IMR-90 (cell line): Measurements from ENCODE around the gene ARHGAP10. TPM values are rescaled to one million over a fixed set of nuclear protein-coding genes. Genes with fewer than 3 reads are reported as not detected.

Experiments
- ATAC-seq: fragments of 200-7000 bp; cut with Tn5 transposase; 2 replicates; pipeline ENCODE4 v1.9.1; 2020; ENCODE audit warnings: low read depth, mild to moderate bottlenecking, moderate library complexity
- BruUV-seq: library from RNA; stranded (reverse); fragments of 400-500 nt; replicated peaks from 2 replicates; lab custom pipeline; 2021; lab: Mats Ljungman, UMichigan
- CTCF ChIA-PET: fragments of 300-600 bp; formaldehyde crosslinking; extraction: SDS; loops from one replicate; lab custom pipeline; 2021; ENCODE audit warnings: antibody characterized with exemption; lab: Yijun Ruan, JAX
- POLR2A ChIA-PET: fragments of 300-600 bp; sonication (Branson Sonifier 250); formaldehyde crosslinking; loops from one replicate; lab custom pipeline; 2022; ENCODE audit warnings: antibody characterized with exemption; ENCODE audit not compliant: unreplicated experiment; lab: Charles Lee
- DNase-seq: peaks from one replicate; pipeline ENCODE4 v3.0.0; 2013
- H2AFZ ChIP-seq: replicated peaks from 2 replicates; pipeline ENCODE3; 2013; ENCODE audit warnings: low read length, mild to moderate bottlenecking; ENCODE audit not compliant: poor library complexity
- H2AK5ac ChIP-seq: 2 replicates; pipeline ENCODE4 v1.6.1; 2013; ENCODE audit warnings: low read depth, low read length, inconsistent platforms
- H2AK9ac ChIP-seq: replicated peaks from 2 replicates; pipeline ENCODE3; 2013; ENCODE audit warnings: mild to moderate bottlenecking, low read depth, low read length, moderate library complexity; ENCODE audit not compliant: poor library complexity
- H2BK120ac ChIP-seq: 2 replicates; pipeline ENCODE4 v1.6.1; 2013; ENCODE audit warnings: low read depth, low read length, inconsistent platforms
- H2BK15ac ChIP-seq: 3 replicates; pipeline ENCODE4 v1.6.1; 2013; ENCODE audit warnings: low read depth, low read length, inconsistent platforms
- H2BK20ac ChIP-seq: 2 replicates; pipeline ENCODE4 v1.6.1; 2013; ENCODE audit warnings: low read depth, mild to moderate bottlenecking, inconsistent platforms, low read length, moderate library complexity
- H2BK5ac ChIP-seq: 2 replicates; pipeline ENCODE4 v1.6.1; 2013; ENCODE audit warnings: mild to moderate bottlenecking, low read depth, low read length, inconsistent platforms; ENCODE audit not compliant: poor library complexity, severe bottlenecking
- H3K14ac ChIP-seq: replicated peaks from 2 replicates; pipeline ENCODE4 v1.6.1; 2013; ENCODE audit warnings: low read depth, low read length, inconsistent platforms
- H3K18ac ChIP-seq: 2 replicates; pipeline ENCODE4 v1.6.1; 2013; ENCODE audit warnings: low read depth, low read length, control low read depth
- H3K23ac ChIP-seq: 2 replicates; pipeline ENCODE4 v1.6.1; 2013; ENCODE audit warnings: low read depth, low read length, inconsistent platforms
- H3K27ac ChIP-seq: 2 replicates; pipeline ENCODE4 v1.5.1; 2013; ENCODE audit warnings: mild to moderate bottlenecking, control low read depth, low read length; ENCODE audit not compliant: insufficient read depth
- H3K27me3 ChIP-seq: 2 replicates; pipeline ENCODE4 v1.6.1; 2013; ENCODE audit warnings: low read length; ENCODE audit not compliant: control insufficient read depth, insufficient read depth
- H3K36me3 ChIP-seq: 2 replicates; pipeline ENCODE4 v1.6.1; 2013; ENCODE audit warnings: low read length, mixed read lengths; ENCODE audit not compliant: control insufficient read depth, insufficient read depth
- H3K4ac ChIP-seq: 2 replicates; pipeline ENCODE4 v1.6.1; 2013; ENCODE audit warnings: low read depth, low read length, inconsistent platforms
- H3K4me1 ChIP-seq: 2 replicates; pipeline ENCODE4 v1.6.1; 2013; ENCODE audit warnings: low read length, mixed read lengths; ENCODE audit not compliant: control insufficient read depth, insufficient read depth
- H3K4me2 ChIP-seq: 2 replicates; pipeline ENCODE4 v1.6.1; 2013; ENCODE audit warnings: low read depth, mild to moderate bottlenecking, control low read depth, low read length, moderate library complexity
- H3K4me3 ChIP-seq: 2 replicates; pipeline ENCODE4 v1.5.1; 2013; ENCODE audit warnings: low read depth, mild to moderate bottlenecking, control low read depth, low read length, moderate library complexity; ENCODE audit not compliant: insufficient read depth
- H3K56ac ChIP-seq: 2 replicates; pipeline ENCODE4 v1.6.1; 2013; ENCODE audit warnings: low read length, inconsistent platforms; ENCODE audit not compliant: insufficient read depth; ENCODE audit errors: extremely low read depth
- H3K79me1 ChIP-seq, 2 experiments: 2 replicates each; pipeline ENCODE4 v1.6.1; 2013; ENCODE audit warnings: low read length in 2 of 2, inconsistent platforms in 1 of 2, low read depth in 1 of 2
- H3K9ac ChIP-seq: 2 replicates; pipeline ENCODE4 v1.6.1; 2013; ENCODE audit warnings: low read depth, low read length, control low read depth
- H3K9me1 ChIP-seq: 2 replicates; pipeline ENCODE4 v1.6.1; 2013; ENCODE audit warnings: low read length, inconsistent platforms; ENCODE audit not compliant: insufficient read depth
- H3K9me3 ChIP-seq: 2 replicates; pipeline ENCODE4 v1.6.1; 2013; ENCODE audit warnings: low read length; ENCODE audit not compliant: control insufficient read depth, insufficient read depth
- H4K20me1 ChIP-seq: 2 replicates; pipeline ENCODE4 v1.6.1; 2013; ENCODE audit warnings: low read length, inconsistent platforms; ENCODE audit not compliant: insufficient read depth
- H4K5ac ChIP-seq: 2 replicates; pipeline ENCODE4 v1.6.1; 2013; ENCODE audit warnings: mild to moderate bottlenecking, low read depth, low read length, control low read depth
- H4K8ac ChIP-seq, 2 experiments: 2 replicates each; pipeline ENCODE4 v1.6.1; 2013; ENCODE audit warnings: low read depth in 2 of 2, low read length in 2 of 2, control low read depth in 1 of 2, inconsistent platforms in 1 of 2
- H4K91ac ChIP-seq: 2 replicates; pipeline ENCODE4 v1.6.1; 2013; ENCODE audit warnings: low read depth, low read length, inconsistent platforms; ENCODE audit not compliant: insufficient read depth
- BHLHE40 ChIP-seq: fragments of 150-350 bp; IDR thresholded peaks from 2 replicates; pipeline ENCODE4 v1.6.1; 2016; ENCODE audit warnings: mild to moderate bottlenecking, low read depth, low read length
- CEBPB ChIP-seq: IDR thresholded peaks from 2 replicates; pipeline ENCODE4 v1.6.1; 2012; ENCODE audit warnings: low read depth, low read length, improper control_type of control experiment
- CHD1 ChIP-seq: IDR thresholded peaks from 2 replicates; pipeline ENCODE4 v1.6.1; 2012; ENCODE audit warnings: low read depth, low read length, improper control_type of control experiment
- FOS ChIP-seq: fragments of 150-350 bp; IDR thresholded peaks from 2 replicates; pipeline ENCODE4 v1.6.1; 2016; ENCODE audit warnings: low read depth, low read length
- MAFK ChIP-seq: IDR thresholded peaks from 2 replicates; pipeline ENCODE4 v1.6.1; 2012; ENCODE audit warnings: low read depth, low read length, improper control_type of control experiment
- MXI1 ChIP-seq: IDR thresholded peaks from 2 replicates; pipeline ENCODE4 v1.6.1; 2012; ENCODE audit warnings: low read depth, mild to moderate bottlenecking, low read length, moderate library complexity, borderline replicate concordance
- RAD21 ChIP-seq: IDR thresholded peaks from 2 replicates; pipeline ENCODE4 v1.6.1; 2012; ENCODE audit warnings: low read length, improper control_type of control experiment
- WGBS, 2 experiments: methylation state at CpG; one replicate each; pipeline versions ENCODE4 v1.1.5 to v1.1.7; 2013; ENCODE audit warnings: missing lambda C conversion rate in 2 of 2; ENCODE audit not compliant: insufficient read length in 1 of 2; ENCODE audit errors: extremely low coverage in 2 of 2; 5-methylcytosine and 5-hydroxymethylcytosine counted together
- dilution Hi-C: fragments of 300-500 bp; cut with HindIII; formaldehyde crosslinking; loops from one replicate; pipeline ENCODE4 v1.14.3; 2018; ENCODE audit warnings: low sequenced_read_pairs; ENCODE audit not compliant: unreplicated experiment
- in situ Hi-C: fragments of 300-500 bp; cut with MboI; formaldehyde crosslinking; loops from 3 replicates; pipeline ENCODE4 v1.14.3; 2019; ENCODE audit warnings: low sequenced_read_pairs, inconsistent platforms, mixed read lengths
- intact Hi-C: fragments of 100-400 bp; cut with micrococcal nuclease; formaldehyde crosslinking; loops from 2 replicates; pipeline ENCODE4 v1.10.0; 2022
- polyA plus RNA-seq, 3 experiments: library from polyadenylated mRNA; depleted of rRNA; stranded (reverse); fragments of >200 nt; gene quantifications; 2 replicates each; pipeline ENCODE4 v1.2.3, GENCODE V29; 2012; ENCODE audit warnings: low replicate concordance in 1 of 3
- total RNA-seq: library from RNA; depleted of rRNA; stranded (reverse); fragments of >200 nt; gene quantifications from 2 replicates; pipeline ENCODE4 v1.2.3, GENCODE V29; 2012
- TF ChIP-seq, protein P1 (sequence below): fragments of 150-350 bp; IDR thresholded peaks from 2 replicates; pipeline ENCODE4 v1.6.1; 2017; ENCODE audit warnings: mild to moderate bottlenecking, antibody characterized with exemption, low read length, low read depth
- TF ChIP-seq, protein P2 (sequence below): conservative IDR thresholded peaks from 2 replicates; pipeline ENCODE4 v1.5.1; 2012; ENCODE audit warnings: mild to moderate bottlenecking, low read depth, low read length, improper control_type of control experiment

Gene ARHGAP10
- total and polyA plus RNA-seq, 2 of the 4 experiments (the other 2 are of a cell fraction) = 27.1 to 29.4 TPM

DNA sequence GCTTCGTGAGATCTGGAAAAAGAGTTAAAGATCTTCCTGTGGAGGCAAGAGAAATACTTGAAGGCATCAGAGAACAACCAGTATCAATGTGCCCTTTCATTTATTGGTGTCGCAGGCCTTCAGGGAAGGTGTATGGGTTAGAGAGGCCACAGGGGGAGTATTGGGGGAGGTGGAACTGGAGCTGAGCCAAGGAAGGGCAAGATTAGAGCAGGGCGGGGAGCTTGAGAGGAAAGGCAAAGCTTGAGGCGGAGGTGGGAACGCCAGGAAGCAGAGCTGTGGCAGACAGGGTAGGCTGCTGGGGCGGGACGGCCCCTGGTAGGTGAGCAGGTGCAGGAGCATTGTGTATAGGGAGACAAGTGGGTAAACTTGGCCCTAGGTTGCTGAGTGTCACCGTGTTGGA lies 329.9 kb downstream of the ARHGAP10 start (continued):
- TF ChIP-seq FOS (no peak), RAD21 (no peak), MAFK (no peak)

DNA sequence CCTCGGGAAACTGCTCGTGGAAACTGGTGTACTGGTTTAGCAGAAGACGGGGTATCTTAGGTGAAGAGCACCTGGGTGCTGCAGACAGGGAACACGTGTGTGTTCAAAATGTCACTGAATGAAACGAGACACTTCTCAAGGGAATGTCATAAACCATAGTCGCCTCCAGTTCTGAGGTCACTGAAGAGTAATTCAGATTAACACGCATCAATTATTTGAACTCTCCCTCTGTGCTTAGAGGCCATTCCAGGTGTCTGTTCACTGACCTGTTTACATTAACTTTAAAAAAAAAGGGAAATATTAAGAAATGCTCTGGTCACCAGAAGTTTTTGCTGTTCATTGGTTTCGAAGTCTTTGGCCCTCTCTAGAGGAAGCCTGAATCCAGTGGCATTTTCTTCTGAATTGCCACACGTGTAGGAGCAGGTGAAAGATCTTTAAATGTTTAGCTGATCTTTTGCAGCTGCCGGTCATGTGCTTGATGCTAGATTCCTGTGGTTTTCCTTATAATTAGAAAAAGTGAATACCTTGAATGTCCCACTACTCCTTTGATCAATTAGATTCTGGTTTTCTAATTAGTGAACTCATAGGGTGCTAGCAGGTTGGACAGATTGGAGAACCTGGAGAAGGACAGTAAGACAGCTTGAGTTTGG lies 330.5 kb downstream of the ARHGAP10 start:
- H3K36me3 ChIP-seq = peaks cover 11% of the 10 kb centered on the region
- H2AFZ ChIP-seq = no peak overlapping the region
- H4K8ac ChIP-seq = no peak overlapping the region
- POLR2A ChIA-PET = no interaction called here
- H2AK5ac ChIP-seq = no peak overlapping the region
- in situ Hi-C loops = no loop called here
- H3K4me1 ChIP-seq = peaks cover 7% of the 10 kb centered on the region; the same call in 1 of the 2 replicates
- H4K20me1 ChIP-seq = peaks cover 3% of the 10 kb centered on the region
- no peak overlapping the region for H3K9ac ChIP-seq
- DNase-seq (no peak), ATAC-seq (no peak)
- H3K4ac ChIP-seq = no peak overlapping the region
- no peak overlapping the region for H3K4me2 ChIP-seq
- H3K27me3 ChIP-seq = no peaks in the 10 kb centered on the region
- H2BK5ac ChIP-seq = no peak overlapping the region
- H3K9me3 ChIP-seq = no peaks in the 10 kb centered on the region
- H2BK120ac ChIP-seq = no peak overlapping the region
- CTCF ChIA-PET = no interaction called here
- TF ChIP-seq MXI1 (no peak), CHD1 (no peak), CEBPB (no peak), FOS (no peak), MAFK (no peak), BHLHE40 (no peak)
- TF ChIP-seq, protein P1, sequence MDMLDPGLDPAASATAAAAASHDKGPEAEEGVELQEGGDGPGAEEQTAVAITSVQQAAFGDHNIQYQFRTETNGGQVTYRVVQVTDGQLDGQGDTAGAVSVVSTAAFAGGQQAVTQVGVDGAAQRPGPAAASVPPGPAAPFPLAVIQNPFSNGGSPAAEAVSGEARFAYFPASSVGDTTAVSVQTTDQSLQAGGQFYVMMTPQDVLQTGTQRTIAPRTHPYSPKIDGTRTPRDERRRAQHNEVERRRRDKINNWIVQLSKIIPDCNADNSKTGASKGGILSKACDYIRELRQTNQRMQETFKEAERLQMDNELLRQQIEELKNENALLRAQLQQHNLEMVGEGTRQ = no peak
- TF ChIP-seq, protein P2, sequence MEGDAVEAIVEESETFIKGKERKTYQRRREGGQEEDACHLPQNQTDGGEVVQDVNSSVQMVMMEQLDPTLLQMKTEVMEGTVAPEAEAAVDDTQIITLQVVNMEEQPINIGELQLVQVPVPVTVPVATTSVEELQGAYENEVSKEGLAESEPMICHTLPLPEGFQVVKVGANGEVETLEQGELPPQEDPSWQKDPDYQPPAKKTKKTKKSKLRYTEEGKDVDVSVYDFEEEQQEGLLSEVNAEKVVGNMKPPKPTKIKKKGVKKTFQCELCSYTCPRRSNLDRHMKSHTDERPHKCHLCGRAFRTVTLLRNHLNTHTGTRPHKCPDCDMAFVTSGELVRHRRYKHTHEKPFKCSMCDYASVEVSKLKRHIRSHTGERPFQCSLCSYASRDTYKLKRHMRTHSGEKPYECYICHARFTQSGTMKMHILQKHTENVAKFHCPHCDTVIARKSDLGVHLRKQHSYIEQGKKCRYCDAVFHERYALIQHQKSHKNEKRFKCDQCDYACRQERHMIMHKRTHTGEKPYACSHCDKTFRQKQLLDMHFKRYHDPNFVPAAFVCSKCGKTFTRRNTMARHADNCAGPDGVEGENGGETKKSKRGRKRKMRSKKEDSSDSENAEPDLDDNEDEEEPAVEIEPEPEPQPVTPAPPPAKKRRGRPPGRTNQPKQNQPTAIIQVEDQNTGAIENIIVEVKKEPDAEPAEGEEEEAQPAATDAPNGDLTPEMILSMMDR = no peak
- H3K56ac ChIP-seq = no peak overlapping the region
- no peak overlapping the region for H3K27ac ChIP-seq
- peaks cover 30 to 54% of the 10 kb centered on the region in 2 experiments for H3K79me1 ChIP-seq
- no peak overlapping the region for H2BK20ac ChIP-seq
- no peak overlapping the region for H2AK9ac ChIP-seq
- H3K9me1 ChIP-seq = peaks cover 20% of the 10 kb centered on the region
- dilution Hi-C loops = no loop called here
- intact Hi-C loops = no loop called here
- 79% methylated on average over 5 of the region's 10 CpGs; no CpG with 5 or more reads in 1 of the 2 experiments for whole genome bisulfite sequencing, 2 experiments
- no peak overlapping the region for H3K14ac ChIP-seq
- H4K91ac ChIP-seq = no peak overlapping the region
- no peak overlapping the region for H4K5ac ChIP-seq
- H3K23ac ChIP-seq = no peak overlapping the region
- no peak overlapping the region for H2BK15ac ChIP-seq
- BruUV-seq = no TSS peak
- H3K4me3 ChIP-seq = no peak overlapping the region
- no peak overlapping the region for H3K18ac ChIP-seq
